Osteoblast (primary cell): ENCODE measurements around the gene EFHC2. TPM values are rescaled to one million over a fixed set of nuclear protein-coding genes. Genes with fewer than 3 reads are reported as not detected.

ENCODE experiments used
- DNase-seq: peaks from one replicate; pipeline ENCODE4 v3.0.0; 2011; ENCODE audit warnings: low spot score, mixed read lengths; ENCODE audit not compliant: insufficient read length; ENCODE audit errors: missing footprints
- H2AFZ ChIP-seq: 2 replicates; pipeline ENCODE4 v1.6.0; 2011; ENCODE audit warnings: mild to moderate bottlenecking, low read length
- H3K27ac ChIP-seq: 2 replicates; pipeline ENCODE4 v1.5.1; 2011; ENCODE audit warnings: mild to moderate bottlenecking, low read depth, low read length, moderate library complexity
- H3K27me3 ChIP-seq: 2 replicates; pipeline ENCODE4 v1.6.0; 2012; ENCODE audit warnings: mild to moderate bottlenecking, control low read depth, inconsistent platforms, low read length, moderate library complexity; ENCODE audit not compliant: insufficient read depth
- H3K36me3 ChIP-seq: 2 replicates; pipeline ENCODE4 v1.5.1; 2011; ENCODE audit warnings: mild to moderate bottlenecking, low read length, control low read depth, moderate library complexity; ENCODE audit not compliant: insufficient read depth
- H3K4me1 ChIP-seq: 2 replicates; pipeline ENCODE4 v1.5.1; 2011; ENCODE audit warnings: mild to moderate bottlenecking, low read length, control low read depth, moderate library complexity; ENCODE audit not compliant: insufficient read depth
- H3K4me2 ChIP-seq: 2 replicates; pipeline ENCODE4 v1.6.0; 2011; ENCODE audit warnings: mild to moderate bottlenecking, low read length; ENCODE audit not compliant: insufficient read depth
- H3K4me3 ChIP-seq: fragments of 200-600 bp; sonication (generic); 3 replicates; pipeline ENCODE4 v1.5.1; 2012; ENCODE audit warnings: mild to moderate bottlenecking, low read length, inconsistent platforms; ENCODE audit not compliant: insufficient read depth
- H3K79me2 ChIP-seq: 2 replicates; pipeline ENCODE4 v1.6.0; 2012; ENCODE audit warnings: mild to moderate bottlenecking, low read length, control low read depth, inconsistent platforms; ENCODE audit not compliant: insufficient read depth
- H3K9me3 ChIP-seq: 2 replicates; pipeline ENCODE4 v1.5.1; 2011; ENCODE audit warnings: low read depth, low read length, control low read depth
- H4K20me1 ChIP-seq: 2 replicates; pipeline ENCODE4 v1.6.0; 2012; ENCODE audit warnings: mild to moderate bottlenecking, low read length, control low read depth; ENCODE audit not compliant: insufficient read depth
- total RNA-seq: library from RNA; depleted of rRNA; stranded (reverse); fragments of >200 nt; gene quantifications from 2 replicates; pipeline ENCODE4 v1.2.3, GENCODE V29; 2012
- TF ChIP-seq, protein P1 (sequence below): IDR thresholded peaks from 2 replicates; pipeline ENCODE4 v1.5.1; 2011; ENCODE audit warnings: mild to moderate bottlenecking, low read depth, low read length, moderate library complexity; ENCODE audit errors: extremely low read depth

Gene EFHC2
- total RNA-seq, 1 donor = 3.6 TPM

DNA sequence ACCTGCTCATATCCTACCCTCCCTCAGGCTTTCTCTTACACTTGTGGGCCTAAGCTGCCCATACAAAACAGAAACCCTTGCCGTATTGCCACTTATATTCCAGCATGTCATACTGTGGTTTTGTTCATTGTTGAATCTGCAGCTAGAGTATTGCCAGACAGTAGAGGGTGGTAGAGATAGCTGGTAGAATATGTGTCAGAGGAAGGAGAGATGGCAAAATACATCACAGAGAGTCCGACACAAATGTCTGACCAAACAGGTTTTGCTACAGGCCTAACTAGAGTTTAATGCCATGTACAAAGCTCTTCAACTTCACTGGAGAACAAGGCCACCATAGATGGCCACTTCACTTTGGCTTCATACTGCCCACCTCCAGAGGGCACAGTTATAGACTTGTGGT, 160.1 kb downstream of the EFHC2 start:
- H4K20me1 ChIP-seq = no peaks in the 10 kb centered on the region
- H3K4me2 ChIP-seq = no peak overlapping the region
- no peak overlapping the region for H3K27ac ChIP-seq
- TF ChIP-seq, protein P1, sequence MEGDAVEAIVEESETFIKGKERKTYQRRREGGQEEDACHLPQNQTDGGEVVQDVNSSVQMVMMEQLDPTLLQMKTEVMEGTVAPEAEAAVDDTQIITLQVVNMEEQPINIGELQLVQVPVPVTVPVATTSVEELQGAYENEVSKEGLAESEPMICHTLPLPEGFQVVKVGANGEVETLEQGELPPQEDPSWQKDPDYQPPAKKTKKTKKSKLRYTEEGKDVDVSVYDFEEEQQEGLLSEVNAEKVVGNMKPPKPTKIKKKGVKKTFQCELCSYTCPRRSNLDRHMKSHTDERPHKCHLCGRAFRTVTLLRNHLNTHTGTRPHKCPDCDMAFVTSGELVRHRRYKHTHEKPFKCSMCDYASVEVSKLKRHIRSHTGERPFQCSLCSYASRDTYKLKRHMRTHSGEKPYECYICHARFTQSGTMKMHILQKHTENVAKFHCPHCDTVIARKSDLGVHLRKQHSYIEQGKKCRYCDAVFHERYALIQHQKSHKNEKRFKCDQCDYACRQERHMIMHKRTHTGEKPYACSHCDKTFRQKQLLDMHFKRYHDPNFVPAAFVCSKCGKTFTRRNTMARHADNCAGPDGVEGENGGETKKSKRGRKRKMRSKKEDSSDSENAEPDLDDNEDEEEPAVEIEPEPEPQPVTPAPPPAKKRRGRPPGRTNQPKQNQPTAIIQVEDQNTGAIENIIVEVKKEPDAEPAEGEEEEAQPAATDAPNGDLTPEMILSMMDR = no peak
- peaks cover 2% of the 10 kb centered on the region for H3K27me3 ChIP-seq
- no peaks in the 10 kb centered on the region for H3K79me2 ChIP-seq
- no peak overlapping the region for H2AFZ ChIP-seq
- H3K4me3 ChIP-seq = no peak overlapping the region
- DNase-seq = peak; percentile 14
- H3K36me3 ChIP-seq = no peaks in the 10 kb centered on the region
- H3K9me3 ChIP-seq = no peaks in the 10 kb centered on the region
- H3K4me1 ChIP-seq = no peaks in the 10 kb centered on the region

- Histone ChIP-seq H3K9me3 (no peaks in the 10 kb centered on the region), H3K4me3 (no peak overlapping the region)
- peak; percentile 14 for DNase-seq
Observed at GRCh38 chrX:44178274-44179053, 165.0 kb downstream of the EFHC2 start.

DNA sequence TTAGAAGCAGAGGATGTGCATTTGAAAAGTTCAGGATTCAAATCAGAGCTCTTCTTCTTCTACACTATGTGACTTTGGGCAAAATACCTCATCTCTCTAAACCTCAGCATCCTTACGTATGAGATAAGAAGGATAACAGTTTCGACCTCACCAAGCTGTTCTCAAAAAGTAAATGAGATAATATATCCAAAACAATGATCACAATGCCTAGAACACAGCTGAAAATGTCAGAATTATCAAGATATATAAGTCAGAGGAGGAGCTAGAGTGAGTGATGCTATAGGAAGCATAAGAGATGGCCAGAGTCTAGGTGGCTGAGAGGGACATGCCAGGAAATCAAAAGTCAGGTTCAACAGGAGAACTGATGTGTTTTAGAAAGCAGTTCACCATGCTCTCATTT, 168.0 kb downstream of the EFHC2 start:
- Histone ChIP-seq H2AFZ (no peak overlapping the region), H3K79me2 (no peaks in the 10 kb centered on the region), H4K20me1 (no peaks in the 10 kb centered on the region), H3K36me3 (no peaks in the 10 kb centered on the region), H3K4me3 (no peak overlapping the region), H3K9me3 (no peaks in the 10 kb centered on the region), H3K4me1 (no peaks in the 10 kb centered on the region), H3K4me2 (no peak overlapping the region), H3K27ac (no peak overlapping the region), H3K27me3 (peaks cover 13% of the 10 kb centered on the region)
- TF ChIP-seq, protein P1 = no peak
- DNase-seq = no peak

More at GRCh38 chrX:44178274-44179053, 165.0 kb downstream of the EFHC2 start:
- peaks cover 2% of the 10 kb centered on the region for H3K27me3 ChIP-seq
- no peak overlapping the region for H3K27ac ChIP-seq
- H4K20me1 ChIP-seq = no peaks in the 10 kb centered on the region
- no peaks in the 10 kb centered on the region for H3K36me3 ChIP-seq
- no peak overlapping the region for H3K4me2 ChIP-seq
- H2AFZ ChIP-seq = no peak overlapping the region
- H3K4me1 ChIP-seq = no peaks in the 10 kb centered on the region
- H3K79me2 ChIP-seq = no peaks in the 10 kb centered on the region
- TF ChIP-seq, protein P1 = no peak

GRCh38 chrX:44174061-44174460, 169.4 kb downstream of the EFHC2 start:
- Histone ChIP-seq H3K79me2 (no peaks in the 10 kb centered on the region), H3K4me2 (no peak overlapping the region), H3K27ac (no peak overlapping the region), H4K20me1 (no peaks in the 10 kb centered on the region), H3K27me3 (peaks cover 10% of the 10 kb centered on the region), H3K36me3 (no peaks in the 10 kb centered on the region), H2AFZ (no peak overlapping the region), H3K9me3 (no peaks in the 10 kb centered on the region), H3K4me1 (no peaks in the 10 kb centered on the region), H3K4me3 (no peak overlapping the region)
- no peak for DNase-seq
- TF ChIP-seq, protein P1 = no peak
